HepG2 (cell line): Measurements from ENCODE around the gene COMP. TPM values are rescaled to one million over a fixed set of nuclear protein-coding genes. Genes with fewer than 3 reads are reported as not detected.
A peak's percentile ranks its signal among the peaks of the same experiment; 100 is the strongest.

Experiments
- ATAC-seq: fragments of 200-7000 bp; cut with Tn5 transposase; 3 replicates; pipeline ENCODE4 v1.9.1; 2020; ENCODE audit warnings: mild to moderate bottlenecking, moderate library complexity
- BruUV-seq: library from RNA; stranded (reverse); fragments of 400-500 nt; replicated peaks from 2 replicates; lab custom pipeline; 2021; lab: Mats Ljungman, UMichigan
- CTCF ChIA-PET: fragments of 300-600 bp; formaldehyde crosslinking; extraction: SDS; loops from one replicate; lab custom pipeline; 2021; ENCODE audit warnings: low total read pairs, inconsistent platforms, low intra/inter-chr PET ratio; lab: Yijun Ruan, JAX
- POLR2A ChIA-PET: fragments of 350-600 bp; sonication (Branson Sonifier 250); formaldehyde crosslinking; loops from one replicate; lab custom pipeline; 2020; ENCODE audit warnings: antibody characterized with exemption, inconsistent platforms; lab: Yijun Ruan, JAX
- DNase-seq: peaks from one replicate; pipeline ENCODE4 v3.0.0-alpha.2; 2015; ENCODE audit warnings: low spot score
- FAIRE-seq: peaks from 3 replicates; lab custom pipeline; 2011; peaks lifted over from hg19 to GRCh38; lab: Jason Lieb, UNC
- H2AFZ ChIP-seq: one replicate; pipeline ENCODE4 v1.6.1; 2011; ENCODE audit warnings: low read length, inconsistent platforms
- H3K27ac ChIP-seq: fragments of 300-600 bp; 3 replicates; pipeline ENCODE4 v1.8.0; 2011; ENCODE audit warnings: mixed run types, mild to moderate bottlenecking, mixed read lengths, low read length, inconsistent platforms; ENCODE audit not compliant: insufficient read depth; ENCODE audit errors: extremely low read length
- H3K27me3 ChIP-seq, 2 experiments: fragments of 200-600 bp in 1 of 2; 2 replicates in 1 of 2; 3 replicates in 1 of 2; pipeline versions ENCODE4 v1.6.0 to v1.8.0; 2011; ENCODE audit warnings: low read length in 2 of 2, mild to moderate bottlenecking in 2 of 2, moderate library complexity in 2 of 2, inconsistent platforms in 1 of 2; ENCODE audit not compliant: insufficient read depth in 2 of 2, control insufficient read depth in 1 of 2
- H3K36me3 ChIP-seq, 2 experiments: fragments of 200-600 bp in 1 of 2; replicated peaks in 1 of 2; 2 replicates in 1 of 2; 3 replicates in 1 of 2; pipeline versions ENCODE4 v1.5.1 to v1.8.0; 2011; ENCODE audit warnings: low read length in 2 of 2, inconsistent platforms in 1 of 2; ENCODE audit not compliant: insufficient read depth in 2 of 2, control insufficient read depth in 1 of 2
- H3K4me1 ChIP-seq: 2 replicates; pipeline ENCODE4 v1.5.1; 2012; ENCODE audit warnings: low read length, inconsistent platforms; ENCODE audit not compliant: insufficient read depth
- H3K4me2 ChIP-seq: 2 replicates; pipeline ENCODE4 v1.6.0; 2011; ENCODE audit warnings: low read depth, low read length, inconsistent platforms
- H3K4me3 ChIP-seq, 3 experiments: fragments of 200-600 bp in 1 of 3; sonication (generic), shearing (Covaris generic) in 1 of 3; replicated peaks in 1 of 3; 2 replicates each; pipeline ENCODE4 v1.5.1; 2011 to 2016; ENCODE audit warnings: low read length in 3 of 3, inconsistent platforms in 2 of 3, low read depth in 2 of 3, mild to moderate bottlenecking in 2 of 3, control low read depth in 1 of 3, mixed read lengths in 1 of 3; ENCODE audit not compliant: insufficient read depth in 1 of 3
- H3K79me2 ChIP-seq: one replicate; pipeline ENCODE4 v1.6.1; 2011; ENCODE audit warnings: low read length, inconsistent platforms; ENCODE audit not compliant: insufficient read depth
- H3K9ac ChIP-seq: 2 replicates; pipeline ENCODE4 v1.6.0; 2011; ENCODE audit warnings: mild to moderate bottlenecking, low read depth, low read length, inconsistent platforms; ENCODE audit not compliant: insufficient read depth
- H3K9me3 ChIP-seq: 2 replicates; pipeline ENCODE4 v1.5.1; 2012; ENCODE audit warnings: mild to moderate bottlenecking, low read length
- H4K20me1 ChIP-seq: 2 replicates; pipeline ENCODE4 v1.6.0; 2011; ENCODE audit warnings: inconsistent platforms, mild to moderate bottlenecking, low read length, moderate library complexity; ENCODE audit not compliant: insufficient read depth
- AGO1 ChIP-seq: fragments of 200-400 bp; formaldehyde crosslinking; IDR thresholded peaks from 2 replicates; pipeline ENCODE4 v1.6.1; 2017; ENCODE audit warnings: mild to moderate bottlenecking, low read depth, low read length, moderate library complexity; ENCODE audit not compliant: poor library complexity, severe bottlenecking
- AGO2 ChIP-seq: fragments of 200-400 bp; formaldehyde crosslinking; optimal IDR thresholded peaks from 2 replicates; pipeline ENCODE3; 2017; ENCODE audit warnings: mild to moderate bottlenecking, low read depth, low read length, moderate library complexity
- AKAP8 ChIP-seq: sonication (generic); formaldehyde crosslinking; IDR thresholded peaks from 2 replicates; pipeline ENCODE4 v1.5.1; 2020; ENCODE audit warnings: mild to moderate bottlenecking, missing genetic modification reagents
- HNRNPL ChIP-seq: fragments of 200-400 bp; formaldehyde crosslinking; IDR thresholded peaks from 2 replicates; pipeline ENCODE4 v1.6.1; 2017; ENCODE audit warnings: mild to moderate bottlenecking, low read depth, low read length
- NFE2L1 ChIP-seq: sonication (generic); formaldehyde crosslinking; IDR thresholded peaks from 2 replicates; pipeline ENCODE4 v1.4.0; 2020; ENCODE audit warnings: missing genetic modification reagents, mild to moderate bottlenecking, borderline replicate concordance
- PBX3 ChIP-seq: sonication (generic); formaldehyde crosslinking; IDR thresholded peaks from 2 replicates; pipeline ENCODE4 v1.8.1; 2023; ENCODE audit warnings: missing genetic modification reagents, inconsistent platforms, borderline replicate concordance
- POLR2G ChIP-seq: fragments of 200-400 bp; formaldehyde crosslinking; IDR thresholded peaks from 2 replicates; pipeline ENCODE4 v1.6.1; 2018; ENCODE audit warnings: mild to moderate bottlenecking, low read depth, low read length, moderate library complexity
- ZNF44 ChIP-seq: sonication (generic); formaldehyde crosslinking; IDR thresholded peaks from 2 replicates; pipeline ENCODE4 v1.5.1; 2020; ENCODE audit warnings: mild to moderate bottlenecking, missing genetic modification reagents
- ZNF768 ChIP-seq: sonication (generic); formaldehyde crosslinking; IDR thresholded peaks from 2 replicates; pipeline ENCODE4 v1.4.0; 2020; ENCODE audit warnings: missing genetic modification reagents
- WGBS: methylation state at CpG from one replicate; pipeline ENCODE4 v1.1.6; 2017; ENCODE audit warnings: low lambda C conversion rate; 5-methylcytosine and 5-hydroxymethylcytosine counted together
- in situ Hi-C: cut with HindIII; loops from 2 replicates; pipeline ENCODE4 v1.10.0; 2017; ENCODE audit warnings: low pct_unique_long_range_greater_than_20kb; ENCODE audit not compliant: extremely low pct_ligation_motif_present
- intact Hi-C: fragments of 100-400 bp; cut with micrococcal nuclease; formaldehyde crosslinking; loops from one replicate; pipeline ENCODE4 v1.10.0; 2022; ENCODE audit not compliant: unreplicated experiment
- polyA plus RNA-seq, 8 experiments: library from polyadenylated mRNA; depleted of rRNA in 3 of 8; stranded (reverse) in 7 of 8; unstranded in 1 of 8; fragments of >200 nt; fragmentation: Illumina TruSeq in 4 of 8; extraction: Trizol in 4 of 8; gene quantifications; 2 replicates each; pipeline versions ENCODE4 v1.2.1 to v1.2.3, GENCODE V29; 2011 to 2016; ENCODE audit warnings: low read depth in 4 of 8, missing spikeins in 1 of 8, mixed read lengths in 1 of 8; ENCODE audit not compliant: insufficient read depth in 1 of 8
- total RNA-seq, 5 experiments: library from RNA; depleted of rRNA; stranded (reverse); fragments of >200 nt; fragmentation: Illumina TruSeq; extraction: Trizol; gene quantifications; 2 replicates each; pipeline ENCODE4 v1.2.3, GENCODE V29; 2016; ENCODE audit warnings: low read depth in 1 of 5

COMP gene
- total and polyA plus RNA-seq, 2 of the 13 experiments (the other 11 are each of a cell fraction or from before 2014, with no cell fraction given): 0.04 to 0.13 TPM

GRCh38 chr19:18769989-18770528 lies 21.0 kb downstream of the COMP start:
- TF ChIP-seq AKAP8 (CRISPR knock-in tag) (peak; percentile 39; the same call in 1 of the 2 replicates), AGO1 (peak; percentile 27), ZNF44 (CRISPR knock-in tag) (no peak), ZNF768 (CRISPR knock-in tag) (peak; percentile 92)
- DNase-seq: no peak
- Histone ChIP-seq H3K9ac (no peak overlapping the region), H3K79me2 (no peaks in the 10 kb centered on the region), H3K4me3 (no peak overlapping the region), H3K4me2 (no peak overlapping the region), H3K27me3 (no peaks in the 10 kb centered on the region), H3K36me3 (no peaks in the 10 kb centered on the region), H3K27ac (no peak overlapping the region), H2AFZ (no peak overlapping the region), H3K9me3 (no peaks in the 10 kb centered on the region), H3K4me1 (no peaks in the 10 kb centered on the region), H4K20me1 (no peaks in the 10 kb centered on the region)
- BruUV-seq: no TSS peak
- in situ Hi-C loops: no loop called here
- intact Hi-C loops: no loop called here
- WGBS: 89% methylated on average over 10 of the region's 15 CpGs
- no peak for ATAC-seq
- POLR2A ChIA-PET: no interaction called here
- FAIRE-seq: no peak
- CTCF ChIA-PET: no interaction called here

GRCh38 chr19:18768997-18769891 lies 21.9 kb downstream of the COMP start:
- Histone ChIP-seq H3K36me3 (no peaks in the 10 kb centered on the region), H3K4me2 (no peak overlapping the region), H3K27ac (no peak overlapping the region), H3K79me2 (no peaks in the 10 kb centered on the region), H2AFZ (no peak overlapping the region), H3K4me1 (no peaks in the 10 kb centered on the region), H3K9me3 (no peaks in the 10 kb centered on the region), H3K27me3 (no peaks in the 10 kb centered on the region), H3K4me3 (no peak overlapping the region), H3K9ac (no peak overlapping the region), H4K20me1 (no peaks in the 10 kb centered on the region)
- POLR2A ChIA-PET: no interaction called here
- in situ Hi-C loops (no loop called here), intact Hi-C loops (no loop called here)
- no TSS peak for BruUV-seq
- no peak for ATAC-seq
- WGBS: 89% methylated on average over 17 of the region's 24 CpGs
- CTCF ChIA-PET: no interaction called here
- FAIRE-seq: no peak
- no peak for DNase-seq
- peak; percentile 80 for TF ChIP-seq AGO2
- TF ChIP-seq NFE2L1 (CRISPR knock-in tag): no peak
- TF ChIP-seq HNRNPL: 0 out of 2 replicates have a peak, but pooled peaks have one; percentile 31
- TF ChIP-seq PBX3 (CRISPR knock-in tag): no peak
- TF ChIP-seq POLR2G: peak; percentile 8; the same call in 1 of the 2 replicates
